Activated CD8-positive, alpha-beta memory T cell treated with anti-CD3 and anti-CD28 coated beads, Interleukin-2, amount 50 U/mL, for 1 hour (primary cell): ENCODE results near the gene TYW5.
A peak's percentile ranks its signal among the peaks of the same experiment; 100 is the strongest.
"Not testable (repeated sequence)": the region's sequence is repeated elsewhere in the genome, so short reads cannot be mapped to it uniquely, and the experiment has no call there.

Experiments used
- DNase-seq: peaks from one replicate; pipeline ENCODE4 v3.0.0-alpha.2; 2020; ENCODE audit errors: extremely low read depth

TYW5 gene

DNA sequence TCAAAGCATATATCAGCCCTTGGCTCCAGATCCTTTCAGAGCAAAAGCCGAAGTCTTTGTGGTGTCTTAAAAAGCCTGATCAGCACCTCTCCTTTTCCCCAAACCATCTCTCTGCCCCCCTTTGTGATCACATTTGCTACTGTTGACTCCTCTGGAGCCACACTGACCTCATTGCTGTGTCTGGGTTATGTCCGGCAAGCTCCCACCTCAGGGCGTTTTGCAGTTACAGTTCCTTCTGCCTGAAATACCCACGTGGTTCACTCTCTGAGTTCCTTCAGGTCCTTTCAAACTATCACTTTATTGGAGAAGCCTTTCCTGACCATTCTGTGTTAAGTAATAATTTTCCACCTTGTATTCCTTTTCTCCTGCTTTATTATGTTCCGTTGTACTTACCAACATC lies 32.4 kb downstream of the TYW5 start:
- DNase-seq: no peak

DNA sequence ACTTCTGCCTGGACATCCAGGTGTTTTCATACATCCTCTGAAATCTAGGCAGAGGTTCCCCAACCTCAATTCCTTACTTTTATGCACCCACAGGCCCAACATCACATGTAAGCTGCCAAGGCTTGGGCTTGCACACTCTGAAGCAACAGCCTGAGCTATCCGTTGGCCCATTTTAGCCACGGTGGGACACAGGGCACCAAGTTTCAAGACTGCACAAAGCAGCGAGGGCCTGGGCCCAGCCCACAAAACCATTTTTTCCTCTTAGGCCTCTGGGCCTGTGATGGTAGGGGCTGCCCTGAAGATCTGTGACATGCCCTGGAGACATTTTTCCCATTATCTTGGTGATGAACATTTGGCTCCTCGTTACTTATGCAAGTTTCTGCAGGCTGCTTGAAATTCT lies 38.3 kb downstream of the TYW5 start:
- no peak for DNase-seq

DNA sequence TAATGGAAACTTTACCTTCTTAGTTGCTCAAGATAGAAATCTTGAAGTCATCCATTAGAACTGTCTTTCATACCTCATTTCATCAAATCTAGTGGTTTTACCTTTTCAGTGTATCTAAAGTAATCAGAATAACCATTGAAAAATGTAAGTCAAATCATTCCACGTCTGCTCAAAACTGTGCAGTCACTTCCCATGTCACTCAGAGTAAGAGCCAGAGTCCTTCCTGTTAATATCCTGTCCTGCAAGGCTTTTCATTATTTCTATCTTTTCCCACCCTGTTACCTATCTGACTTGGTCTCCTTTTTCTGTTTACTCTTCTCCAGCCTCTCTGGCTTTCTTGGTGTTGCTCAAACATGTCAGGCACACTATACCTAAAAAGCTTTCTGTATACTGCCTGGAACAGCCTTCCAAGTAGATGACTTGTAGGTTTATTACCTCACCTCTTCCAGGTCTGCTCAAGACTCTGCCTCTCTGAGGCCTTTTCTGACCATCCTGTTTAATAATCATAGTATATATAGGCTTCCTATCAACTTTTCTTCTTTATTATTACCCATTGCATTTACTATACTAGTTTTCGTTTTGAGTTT lies 40.8 kb downstream of the TYW5 start:
- DNase-seq: no peak

DNA sequence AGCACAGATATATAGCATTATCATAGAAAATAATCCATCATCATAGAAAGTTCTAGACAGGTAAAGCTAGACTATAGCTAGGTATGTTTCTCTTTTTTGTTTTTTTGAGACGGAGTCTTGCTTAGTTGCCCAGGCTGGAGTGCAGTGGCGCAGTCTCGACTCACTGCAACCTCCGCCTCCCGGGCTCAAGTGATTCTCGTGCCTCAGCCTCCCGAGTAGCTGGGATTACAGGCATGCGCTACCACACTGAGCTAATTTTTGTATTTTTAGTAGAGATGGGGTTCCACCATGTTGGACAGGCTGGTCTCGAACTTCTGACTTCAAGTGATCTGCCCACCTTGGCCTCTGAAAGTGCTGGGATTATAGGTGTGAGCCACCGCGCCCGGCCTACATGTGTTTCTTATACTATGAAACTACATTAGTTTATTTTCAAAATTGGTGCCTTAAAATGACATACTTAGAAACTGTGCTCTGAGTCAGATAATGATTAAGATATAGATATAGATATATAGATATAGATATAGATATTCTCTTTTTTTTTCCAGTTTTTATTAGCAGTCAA lies 42.7 kb downstream of the TYW5 start:
- DNase-seq: not testable (repeated sequence)

DNA sequence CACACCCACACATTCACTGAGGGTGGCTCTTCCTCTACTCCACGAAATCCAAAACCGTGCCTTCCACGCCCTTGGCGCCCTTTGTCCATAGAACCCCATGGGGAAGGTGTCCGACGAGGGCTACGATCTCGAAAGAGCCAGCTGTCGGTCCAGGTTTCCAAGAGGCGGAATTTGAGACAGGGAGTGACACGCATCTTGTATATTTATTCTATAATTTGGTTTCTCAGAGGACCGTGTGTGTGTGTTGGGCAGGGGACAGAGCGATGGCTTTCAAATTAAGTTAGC lies 43.5 kb downstream of the TYW5 start:
- no peak for DNase-seq

DNA sequence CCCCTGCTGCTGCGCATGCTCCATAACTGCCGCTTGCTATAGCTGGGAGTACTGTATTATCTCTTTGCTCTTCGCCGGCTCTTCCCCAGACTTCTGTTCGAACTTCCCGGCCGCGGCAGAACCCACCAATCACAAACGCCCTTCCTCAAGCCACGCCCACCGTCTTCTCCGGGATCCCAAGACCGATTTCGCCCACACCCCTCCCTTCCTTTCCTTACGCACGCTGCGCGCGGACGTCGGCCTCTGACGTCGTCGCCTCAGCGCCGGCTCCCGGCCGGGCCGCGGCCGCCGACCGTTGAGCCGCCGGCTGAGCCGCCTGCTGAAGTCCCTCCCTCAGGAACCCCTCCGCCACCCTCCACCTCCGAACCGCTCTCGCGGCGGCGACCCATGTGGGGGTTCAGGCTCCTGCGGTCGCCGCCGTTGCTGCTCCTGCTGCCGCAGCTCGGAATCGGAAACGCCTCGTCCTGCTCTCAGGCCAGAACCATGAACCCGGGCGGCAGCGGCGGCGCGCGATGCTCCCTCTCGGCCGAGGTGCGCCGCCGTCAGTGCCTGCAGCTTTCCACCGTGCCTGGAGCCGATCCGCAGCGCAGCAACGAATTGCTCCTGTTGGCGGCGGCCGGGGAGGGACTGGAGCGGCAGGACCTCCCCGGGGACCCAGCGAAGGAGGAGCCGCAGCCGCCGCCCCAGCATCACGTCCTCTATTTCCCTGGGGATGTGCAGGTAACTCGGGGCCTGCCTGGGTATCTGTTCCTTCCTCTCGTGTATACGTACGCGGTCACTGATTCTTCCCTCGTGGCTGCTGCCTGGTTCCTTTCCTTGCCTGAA lies 44.0 kb downstream of the TYW5 start, which contains the start of gene C2orf69:
TSS of gene C2orf69 (plus strand) at position 242 of the 825 bp plus-strand sequence. CDS start at position 388, 146 bp downstream.
- peak; percentile 74 for DNase-seq

DNA sequence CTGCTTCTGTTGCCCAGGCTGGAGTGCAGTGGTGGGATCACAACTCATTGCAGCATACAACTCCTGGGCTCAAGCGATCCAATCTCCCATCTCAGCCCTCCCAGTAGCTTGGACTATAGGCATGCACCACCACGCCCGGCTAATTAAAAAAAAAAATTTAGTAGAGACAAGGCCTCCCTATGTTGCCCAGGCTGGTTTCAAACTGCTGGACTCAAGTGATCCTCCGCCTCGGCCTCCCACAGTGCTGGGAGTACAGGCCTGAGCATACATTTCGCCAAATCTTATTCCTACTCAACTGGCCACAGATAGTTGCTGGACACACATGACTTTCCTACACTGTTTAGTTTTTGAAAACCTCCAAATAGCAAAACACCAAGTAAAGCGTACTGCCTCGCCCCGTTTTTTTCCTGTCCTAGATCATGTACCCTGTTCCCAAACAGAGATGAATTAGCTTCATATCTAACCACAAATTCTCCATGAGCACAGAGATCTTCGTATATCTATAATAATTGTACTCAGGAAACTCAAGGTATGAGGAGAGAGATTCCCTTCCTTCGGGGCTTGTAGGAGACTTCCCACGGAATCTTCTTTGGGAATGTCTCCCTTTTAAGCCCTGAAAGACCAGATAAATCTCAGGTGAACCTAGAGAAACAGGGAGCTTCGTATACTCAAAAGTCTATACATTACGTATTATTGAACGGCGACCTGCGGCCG lies 44.8 kb downstream of the TYW5 start:
- DNase-seq: no peak

DNA sequence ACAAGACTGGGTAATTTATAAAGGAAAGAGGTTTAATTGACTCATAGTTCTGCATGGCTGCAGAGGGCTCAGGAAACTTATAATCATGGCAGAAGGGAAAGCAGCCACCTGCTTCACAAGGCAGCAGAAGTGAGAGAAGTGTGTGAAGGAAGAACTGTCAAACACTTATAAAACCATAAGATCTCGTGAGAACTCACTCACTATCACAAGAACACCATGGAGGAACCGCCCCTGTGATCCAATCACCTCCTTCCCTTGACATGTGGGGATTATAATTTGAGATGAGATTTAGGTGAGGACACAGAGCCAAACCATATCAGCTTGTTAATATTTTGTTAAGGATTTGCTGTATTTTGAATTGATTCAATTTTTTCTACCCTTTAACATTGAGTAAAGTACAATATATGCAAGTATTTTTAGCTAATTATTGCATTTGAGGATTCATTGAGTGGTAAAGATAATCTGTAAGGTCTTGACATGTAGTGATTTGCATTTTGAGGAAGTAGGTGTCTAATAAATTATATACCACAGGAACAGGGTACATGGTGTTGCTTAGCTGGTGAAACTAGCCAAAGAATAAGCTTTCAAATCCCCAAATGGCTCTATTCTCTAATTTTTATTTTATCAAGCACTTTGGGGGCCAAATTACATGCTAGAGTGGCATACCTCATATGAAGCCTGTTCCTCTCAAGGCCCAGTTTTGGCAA lies 48.1 kb downstream of the TYW5 start:
- DNase-seq: no peak

DNA sequence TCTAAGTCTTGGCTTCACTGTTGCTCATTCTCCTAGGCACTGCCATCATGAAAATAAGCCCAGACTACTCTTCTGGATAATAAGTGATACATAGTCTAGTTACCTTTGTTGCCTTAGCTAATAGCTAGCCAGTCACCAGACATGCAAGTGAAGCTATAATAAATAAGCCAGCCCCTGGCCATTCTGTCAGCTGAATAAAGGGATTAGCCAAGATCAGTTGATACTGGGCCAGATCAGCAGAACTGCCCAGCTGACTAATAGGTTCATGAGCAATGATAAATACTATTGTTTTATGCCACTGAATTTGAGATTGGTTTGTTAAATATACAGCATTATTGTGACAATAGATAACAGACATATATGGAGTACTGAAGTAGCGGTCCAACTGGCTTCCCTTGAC lies 52.2 kb downstream of the TYW5 start:
- no peak for DNase-seq

DNA sequence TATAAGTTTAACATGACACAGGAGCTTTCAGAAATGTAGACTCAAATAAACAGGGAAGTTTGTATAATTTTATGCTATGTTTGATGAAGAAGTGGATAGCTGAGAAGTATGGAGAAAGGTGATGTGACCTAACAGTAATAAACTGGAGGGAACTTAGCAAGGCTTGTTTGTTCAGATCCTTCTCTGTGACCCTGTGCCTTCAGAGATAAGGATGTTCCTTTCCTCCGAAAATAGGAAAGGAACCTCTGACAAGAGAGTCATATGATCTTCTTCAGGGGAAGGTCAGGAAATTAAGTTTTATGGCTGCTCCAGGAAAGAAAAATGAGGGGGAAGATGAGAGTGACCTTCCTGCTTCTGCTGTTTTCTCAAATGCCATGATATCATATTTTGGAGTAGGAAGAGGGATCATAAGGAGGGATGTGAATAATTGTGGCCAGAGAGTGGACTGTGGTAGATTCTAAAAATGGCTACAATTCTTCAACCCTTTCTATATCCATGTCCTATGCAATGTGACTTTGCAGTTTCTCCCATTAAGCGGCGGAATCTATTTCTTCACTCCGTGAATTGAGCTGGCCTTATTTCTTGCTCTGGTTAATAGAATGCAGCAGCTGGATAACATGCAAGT lies 52.7 kb downstream of the TYW5 start:
- DNase-seq: no peak

DNA sequence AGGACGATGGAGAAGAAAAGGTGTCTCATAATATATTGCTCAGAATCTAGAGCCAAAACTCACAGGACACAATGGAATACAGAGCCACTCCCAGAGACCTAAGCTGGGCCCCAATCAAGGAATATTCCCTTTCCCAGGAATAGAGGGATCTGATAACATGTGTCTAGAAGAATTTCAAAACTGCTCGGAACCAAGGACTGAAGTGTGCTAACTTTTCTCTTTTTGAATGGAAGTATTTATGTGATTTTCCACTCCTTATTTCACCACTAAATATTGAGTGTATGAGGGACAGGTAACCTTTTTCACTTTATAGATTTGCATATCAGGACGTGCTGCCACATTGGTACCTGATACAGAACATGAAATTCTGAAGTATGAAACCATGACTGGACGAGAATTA lies 53.3 kb downstream of the TYW5 start:
- no peak for DNase-seq

DNA sequence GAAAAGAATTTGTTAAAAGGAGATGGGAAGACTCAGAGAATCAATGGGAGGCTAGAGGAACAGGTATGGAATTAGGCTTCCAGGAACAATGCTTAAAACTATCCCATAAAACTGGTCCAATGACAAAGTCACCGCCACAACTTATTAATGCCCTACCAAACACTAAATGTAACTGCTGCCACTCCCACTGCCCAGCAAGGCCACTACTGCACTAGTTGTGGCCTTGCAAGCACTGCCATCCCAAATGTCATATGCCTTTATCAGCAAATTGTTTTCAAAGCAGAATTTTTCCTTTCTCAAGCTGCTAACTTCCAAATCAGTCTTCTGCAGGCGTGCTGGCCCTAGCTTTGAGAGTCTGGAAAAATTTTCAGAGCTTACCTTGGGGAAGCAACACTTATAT lies 58.7 kb downstream of the TYW5 start:
- DNase-seq: no peak

DNA sequence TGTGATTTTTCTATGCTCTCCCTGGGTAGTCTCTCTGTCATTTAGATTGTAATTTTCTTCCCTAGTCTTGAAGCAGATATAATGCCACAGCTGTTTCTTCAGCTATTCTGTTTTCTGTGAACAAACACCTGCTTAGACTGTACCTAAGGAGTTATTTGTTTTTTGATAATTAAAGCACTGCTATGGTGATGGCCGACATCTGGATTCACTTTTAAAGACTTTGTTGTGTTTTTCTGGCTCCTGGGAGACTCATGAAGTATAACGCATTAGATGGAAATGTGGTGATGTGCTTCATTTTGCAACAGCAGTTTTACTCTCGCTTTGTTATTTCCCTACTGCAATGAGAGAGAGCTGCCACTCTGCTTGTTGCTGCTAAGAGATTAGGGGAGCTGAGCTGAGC lies 59.9 kb downstream of the TYW5 start:
- DNase-seq: no peak

DNA sequence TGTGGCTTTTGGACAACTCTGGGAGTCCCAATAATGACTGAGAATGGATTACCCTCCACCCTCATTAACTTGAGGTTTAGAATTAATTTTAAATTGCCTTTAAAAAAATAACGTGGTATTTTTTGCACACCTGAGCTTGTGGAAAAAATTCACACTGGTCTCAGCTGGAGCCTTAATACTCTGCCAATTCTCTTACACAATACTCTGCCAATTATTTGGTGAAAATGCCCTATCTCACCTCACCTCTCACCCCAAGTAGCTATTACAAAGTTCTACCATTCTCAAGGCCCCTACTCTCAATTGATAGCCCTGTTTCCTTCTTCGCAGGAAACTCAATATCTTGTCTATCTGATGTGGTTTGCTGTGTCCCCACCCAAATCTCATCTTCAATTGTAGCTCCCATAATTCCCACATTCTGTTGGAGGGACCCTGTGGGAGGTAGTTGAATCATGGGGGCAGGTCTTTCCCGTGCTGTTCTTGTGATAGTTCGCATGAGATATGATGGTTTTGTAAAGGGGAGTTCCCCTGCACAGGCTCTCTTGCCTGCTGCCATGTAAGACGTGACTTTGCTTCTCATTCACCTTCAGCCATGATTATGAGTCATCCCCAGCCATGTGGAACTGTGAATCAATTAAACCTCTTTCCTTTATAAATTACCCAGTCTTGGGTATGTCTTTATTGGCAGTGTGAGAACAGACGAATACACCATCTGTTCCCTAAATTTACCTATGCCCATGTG lies 71.6 kb downstream of the TYW5 start:
- no peak for DNase-seq

DNA sequence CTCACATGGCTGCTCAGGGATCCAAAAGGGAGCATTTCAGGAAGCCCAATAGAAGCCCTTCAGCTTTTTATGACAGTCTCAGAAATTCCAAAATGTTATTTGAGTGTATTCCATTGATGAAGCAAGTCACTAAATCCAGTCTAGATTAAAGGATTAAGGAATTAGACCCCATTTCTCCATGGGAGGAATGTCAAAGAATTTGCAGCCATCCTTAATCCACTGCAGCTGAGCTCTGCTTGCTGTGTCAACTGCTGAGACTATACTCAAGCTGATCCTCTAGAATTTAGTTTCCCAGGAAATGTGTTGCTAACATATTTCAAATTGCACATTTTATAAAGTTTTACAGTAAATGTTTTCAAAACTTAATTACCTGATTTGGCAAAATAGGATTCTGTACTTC lies 72.6 kb downstream of the TYW5 start:
- DNase-seq: no peak
